DND-41 (cell line): ENCODE data around the gene DDX20.

ENCODE experiments used
- EZH2 ChIP-seq: IDR thresholded peaks from 3 replicates; pipeline ENCODE4 v1.6.1; 2012; ENCODE audit warnings: borderline replicate concordance, low read depth, mild to moderate bottlenecking, moderate library complexity, low read length, inconsistent platforms; ENCODE audit not compliant: severe bottlenecking
- TF ChIP-seq, protein P1 (sequence below): IDR thresholded peaks from 2 replicates; pipeline ENCODE4 v1.5.1; 2012; ENCODE audit warnings: borderline replicate concordance, low read length, moderate library complexity, mild to moderate bottlenecking; ENCODE audit not compliant: poor library complexity, severe bottlenecking; ENCODE audit errors: extremely low read depth

DNA sequence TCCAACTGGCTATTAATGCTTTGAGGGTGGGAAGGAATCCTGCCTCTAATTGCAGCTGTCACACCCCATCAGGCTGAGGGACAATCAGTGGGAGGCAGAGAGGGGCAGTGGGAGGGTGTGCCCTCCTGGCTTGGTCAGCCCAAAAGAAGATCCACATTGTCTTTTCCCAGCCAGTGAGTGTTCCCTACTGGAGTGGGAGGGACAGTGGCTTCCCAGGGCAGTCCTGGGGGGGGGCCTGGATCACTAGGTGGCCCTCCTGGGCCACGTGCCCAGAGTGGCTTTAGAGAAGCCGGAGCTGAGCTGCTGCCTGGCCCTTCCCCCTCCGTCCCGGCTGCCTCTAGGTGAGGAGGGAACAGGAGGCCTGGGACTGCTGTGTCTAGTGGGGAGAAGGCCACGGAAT is 30.5 kb upstream of the DDX20 start:
- TF ChIP-seq, protein P1, sequence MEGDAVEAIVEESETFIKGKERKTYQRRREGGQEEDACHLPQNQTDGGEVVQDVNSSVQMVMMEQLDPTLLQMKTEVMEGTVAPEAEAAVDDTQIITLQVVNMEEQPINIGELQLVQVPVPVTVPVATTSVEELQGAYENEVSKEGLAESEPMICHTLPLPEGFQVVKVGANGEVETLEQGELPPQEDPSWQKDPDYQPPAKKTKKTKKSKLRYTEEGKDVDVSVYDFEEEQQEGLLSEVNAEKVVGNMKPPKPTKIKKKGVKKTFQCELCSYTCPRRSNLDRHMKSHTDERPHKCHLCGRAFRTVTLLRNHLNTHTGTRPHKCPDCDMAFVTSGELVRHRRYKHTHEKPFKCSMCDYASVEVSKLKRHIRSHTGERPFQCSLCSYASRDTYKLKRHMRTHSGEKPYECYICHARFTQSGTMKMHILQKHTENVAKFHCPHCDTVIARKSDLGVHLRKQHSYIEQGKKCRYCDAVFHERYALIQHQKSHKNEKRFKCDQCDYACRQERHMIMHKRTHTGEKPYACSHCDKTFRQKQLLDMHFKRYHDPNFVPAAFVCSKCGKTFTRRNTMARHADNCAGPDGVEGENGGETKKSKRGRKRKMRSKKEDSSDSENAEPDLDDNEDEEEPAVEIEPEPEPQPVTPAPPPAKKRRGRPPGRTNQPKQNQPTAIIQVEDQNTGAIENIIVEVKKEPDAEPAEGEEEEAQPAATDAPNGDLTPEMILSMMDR, result no peak
- TF ChIP-seq EZH2, result no peak
